NCI-H524 (cell line): ENCODE results near the gene KRT6C.
A peak's percentile ranks its signal among the peaks of the same experiment; 100 is the strongest.
"Not testable (repeated sequence)": the region's sequence is repeated elsewhere in the genome, so short reads cannot be mapped to it uniquely, and the experiment has no call there.

Experiments
- DNase-seq, 2 experiments: peaks; one replicate each; lab custom pipeline; 2025; lab: John Stamatoyannopoulos, UW

Gene KRT6C

DNA sequence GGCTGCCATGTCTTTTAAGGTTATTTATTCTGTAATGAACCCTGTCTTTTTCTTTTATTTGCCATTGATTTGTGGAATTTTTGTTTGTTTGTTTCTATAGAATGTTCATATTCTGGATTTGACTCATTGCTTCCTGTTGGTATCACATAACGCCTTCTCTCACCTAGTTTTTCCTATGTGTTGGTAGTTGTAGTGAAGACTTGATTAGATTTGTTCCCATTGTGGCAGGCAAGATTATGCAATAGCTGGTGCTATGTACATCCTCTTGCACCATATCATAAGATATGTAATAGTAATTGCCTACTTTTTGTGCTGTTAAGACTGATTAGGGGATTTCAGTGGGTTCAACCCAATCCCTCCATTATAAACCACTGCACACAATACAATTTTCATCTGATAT, 17.8 kb downstream of the KRT6C start:
- DNase-seq: no peak

DNA sequence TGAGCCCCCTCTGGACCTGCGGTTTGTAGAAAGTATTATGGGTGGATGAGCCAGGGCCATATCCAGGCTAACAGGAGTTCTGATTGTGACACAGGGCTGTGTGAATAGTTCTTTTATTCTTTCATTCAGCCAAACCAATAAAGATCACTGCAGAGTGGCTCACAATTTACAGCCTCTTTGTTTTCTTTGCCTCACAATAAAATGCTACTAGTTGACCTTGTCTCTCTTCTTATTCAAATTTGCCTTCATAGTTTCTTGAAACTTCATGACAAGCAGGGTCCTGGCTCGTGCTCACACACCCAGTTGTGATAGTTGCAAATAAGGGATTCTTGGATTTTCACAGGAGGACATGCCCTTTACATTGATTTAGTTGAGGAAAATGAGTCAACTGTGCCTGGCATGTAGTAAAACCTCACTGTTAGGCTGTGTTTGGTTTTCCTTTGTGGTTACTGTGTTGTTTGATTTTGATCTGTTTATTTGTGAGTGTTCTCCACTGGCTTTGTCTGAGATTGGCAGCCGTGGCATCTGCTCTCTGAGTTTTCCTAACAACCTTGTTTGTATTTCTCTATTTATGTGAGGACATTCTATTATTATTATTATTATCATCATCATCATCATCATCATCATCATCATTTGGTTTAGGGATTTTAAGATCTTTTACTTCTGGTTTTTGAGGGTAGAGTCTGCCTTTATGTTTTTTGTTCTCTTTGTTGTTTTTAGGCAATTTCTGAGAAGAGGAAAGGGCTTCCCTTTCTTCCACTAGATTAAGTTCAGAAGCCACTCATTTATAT, 19.0 kb downstream of the KRT6C start:
- DNase-seq: no peak

DNA sequence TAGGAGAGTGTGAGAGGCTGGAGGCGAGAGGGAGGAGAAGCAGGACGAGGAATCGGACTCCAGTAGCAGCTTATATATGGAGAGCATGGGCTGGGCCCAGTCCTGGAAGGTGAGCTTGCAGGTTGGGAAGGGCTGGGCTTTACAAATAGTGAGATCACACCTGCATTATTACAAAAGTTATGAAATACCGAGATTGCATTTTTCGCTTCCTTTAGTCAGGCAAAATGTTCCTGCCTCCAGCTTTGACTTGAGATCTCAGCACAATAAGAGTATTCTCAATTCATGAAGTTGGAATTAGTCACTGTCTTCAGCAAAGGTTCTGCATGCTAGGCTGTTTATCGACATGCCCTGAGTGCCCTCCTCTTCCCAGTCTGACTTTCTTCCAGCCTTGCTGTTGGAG, 21.5 kb downstream of the KRT6C start, which contains the start of gene KRT6B:
KRT6B (minus strand) TSS at position 46 of the 400 bp plus-strand sequence. CDS start 68 bp downstream, outside the sequence.
- DNase-seq: no peak

DNA sequence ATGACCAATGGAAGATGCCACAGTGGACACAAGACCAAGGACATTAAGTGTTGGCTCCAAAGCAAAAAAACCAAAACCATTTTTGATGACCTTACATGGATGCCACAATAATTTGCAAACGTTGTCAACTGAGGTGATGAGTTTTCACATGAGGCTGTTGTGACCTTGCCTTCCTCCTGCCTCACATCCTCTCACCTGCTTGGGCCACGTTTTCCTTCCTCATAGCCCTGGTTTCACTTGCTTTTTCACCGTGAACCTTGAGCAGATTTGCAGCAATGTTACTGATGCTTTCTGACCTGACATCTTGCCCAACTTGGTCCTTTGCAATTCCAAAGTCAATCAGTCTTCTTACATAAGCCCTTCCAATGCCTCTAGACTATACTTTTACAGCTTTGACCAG, 25.4 kb downstream of the KRT6C start:
- DNase-seq: no peak

DNA sequence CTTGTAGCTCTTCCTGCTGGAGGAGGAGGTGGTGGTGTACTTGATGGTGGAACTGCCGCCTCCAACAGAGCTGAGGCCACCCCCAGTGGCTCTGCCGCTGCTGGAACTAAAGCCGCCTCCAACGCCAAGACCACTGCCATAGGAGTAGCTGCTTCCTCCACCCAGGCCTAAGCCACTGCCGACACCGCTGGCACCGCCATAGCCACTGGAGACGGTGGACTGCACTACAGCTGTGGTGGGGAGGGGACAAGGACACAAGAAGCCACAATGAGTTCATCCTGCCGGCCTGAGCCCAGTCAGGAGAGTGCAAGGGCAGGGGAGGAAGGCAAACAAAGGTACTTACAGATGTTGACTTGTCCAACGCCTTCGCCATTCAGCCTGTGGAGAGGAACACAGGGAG, 26.4 kb downstream of the KRT6C start:
- DNase-seq: not testable (repeated sequence)

DNA sequence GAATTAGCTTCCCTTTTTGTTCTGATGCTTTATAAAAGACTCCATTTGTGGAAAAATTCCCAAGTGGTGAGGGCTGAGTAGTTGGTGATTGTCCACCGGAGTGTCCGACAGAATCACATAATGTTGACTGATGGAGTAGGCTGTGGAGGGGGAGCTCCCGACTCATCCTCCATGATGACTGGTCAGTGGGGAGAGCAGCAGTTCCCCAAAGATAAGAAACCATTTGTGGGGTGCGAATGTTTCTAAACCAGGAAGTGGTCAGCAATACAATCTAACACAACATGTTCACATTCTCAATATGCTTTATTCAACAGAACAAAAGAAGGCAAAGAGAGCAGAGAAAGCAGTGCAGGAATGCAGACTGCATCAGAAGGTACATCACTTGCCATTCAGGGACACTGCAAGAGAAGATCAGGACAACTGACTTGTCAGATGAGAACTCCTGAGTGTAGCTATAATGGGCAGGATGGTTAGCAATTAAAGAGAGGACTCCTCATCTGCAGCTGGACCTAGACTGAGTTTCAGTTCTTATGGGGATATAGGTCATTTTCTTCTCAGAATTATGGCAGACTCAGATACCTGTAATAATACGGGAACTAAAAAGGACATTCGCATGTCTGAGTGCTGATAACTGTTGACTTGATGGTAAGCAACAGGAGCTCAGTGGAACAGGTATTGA, 27.1 kb downstream of the KRT6C start:
- no peak for DNase-seq

DNA sequence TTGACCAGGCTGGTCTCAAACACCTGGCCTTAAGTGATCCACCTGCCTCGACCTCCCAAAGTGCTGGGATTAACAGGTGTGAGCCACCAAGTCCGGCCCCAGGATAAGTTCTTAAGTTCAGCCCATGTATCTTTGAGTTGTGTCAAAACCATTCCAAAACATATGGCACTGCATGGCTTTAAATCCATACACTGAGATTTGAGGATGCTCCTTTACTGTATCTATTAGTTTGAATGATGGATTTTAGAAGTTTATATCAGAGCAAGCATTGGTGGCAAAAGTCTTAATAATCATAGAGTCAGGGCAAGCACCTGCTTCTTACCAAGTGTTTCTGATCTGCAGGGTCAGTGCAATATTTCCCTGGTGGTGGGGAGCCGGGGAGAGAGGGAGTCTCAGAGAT, 27.7 kb downstream of the KRT6C start:
- DNase-seq: no peak

DNA sequence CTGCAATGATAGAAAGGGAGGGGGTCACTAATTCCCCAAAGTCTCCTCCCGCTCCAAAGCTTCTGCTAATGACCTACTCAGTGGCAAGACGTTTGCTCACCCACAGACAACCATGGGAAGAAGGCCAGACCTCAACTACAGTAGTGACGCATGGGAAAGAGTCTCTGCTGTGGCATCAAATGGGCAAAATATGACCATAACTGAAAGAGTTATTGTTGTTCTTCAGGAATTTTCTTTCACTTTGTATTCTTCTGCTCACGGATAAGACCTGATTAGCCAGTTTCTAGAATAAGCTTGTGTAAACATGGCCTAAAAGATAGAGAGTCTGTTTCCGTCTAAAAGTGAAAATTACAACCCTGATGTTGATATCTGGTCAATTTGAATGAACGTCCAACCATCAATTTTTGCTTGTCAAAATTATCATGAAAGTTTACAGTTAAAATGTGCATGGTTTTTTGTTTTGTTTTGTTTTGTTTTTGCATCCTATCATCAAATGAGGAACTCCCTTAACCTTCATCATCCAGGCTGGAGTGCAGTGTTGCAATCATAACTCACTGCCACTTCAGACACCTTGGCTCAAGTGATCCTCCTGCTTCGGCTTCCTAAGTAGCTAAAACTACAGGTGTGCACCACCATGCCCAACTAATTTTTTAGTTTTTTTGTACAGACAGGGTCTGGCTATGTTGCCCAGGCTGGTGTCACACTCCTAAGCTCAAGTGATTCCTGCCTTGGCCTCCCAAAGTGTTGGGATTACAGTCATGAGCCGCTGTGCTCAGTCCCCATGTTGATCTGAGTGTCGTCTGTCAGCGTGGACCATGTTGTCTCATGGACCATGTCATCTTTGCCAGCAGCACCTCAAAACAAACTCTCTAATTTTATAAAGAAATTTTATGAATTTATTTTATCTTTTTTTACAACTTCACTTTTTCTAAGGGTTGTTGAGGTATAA, 28.7 kb downstream of the KRT6C start:
- no peak for DNase-seq

DNA sequence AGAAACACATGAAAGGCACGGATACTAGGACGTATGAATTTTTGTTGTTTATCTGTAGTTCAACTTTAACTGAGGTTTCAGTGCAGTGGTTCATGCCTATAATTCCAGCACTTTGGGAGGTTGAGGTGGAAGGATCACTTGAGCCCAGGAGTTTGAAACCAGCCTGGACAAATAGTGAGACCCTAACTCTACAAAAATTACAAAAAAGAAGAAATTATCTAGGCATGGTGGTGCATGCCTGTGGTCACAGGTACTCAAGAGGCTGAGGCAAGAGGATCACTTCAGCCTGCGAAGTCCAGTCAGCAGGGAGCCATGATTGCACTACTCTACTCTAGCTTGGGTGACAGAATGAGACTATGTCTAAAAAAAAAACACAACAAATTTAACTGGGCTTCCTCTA, 29.6 kb downstream of the KRT6C start:
- no peak for DNase-seq

DNA sequence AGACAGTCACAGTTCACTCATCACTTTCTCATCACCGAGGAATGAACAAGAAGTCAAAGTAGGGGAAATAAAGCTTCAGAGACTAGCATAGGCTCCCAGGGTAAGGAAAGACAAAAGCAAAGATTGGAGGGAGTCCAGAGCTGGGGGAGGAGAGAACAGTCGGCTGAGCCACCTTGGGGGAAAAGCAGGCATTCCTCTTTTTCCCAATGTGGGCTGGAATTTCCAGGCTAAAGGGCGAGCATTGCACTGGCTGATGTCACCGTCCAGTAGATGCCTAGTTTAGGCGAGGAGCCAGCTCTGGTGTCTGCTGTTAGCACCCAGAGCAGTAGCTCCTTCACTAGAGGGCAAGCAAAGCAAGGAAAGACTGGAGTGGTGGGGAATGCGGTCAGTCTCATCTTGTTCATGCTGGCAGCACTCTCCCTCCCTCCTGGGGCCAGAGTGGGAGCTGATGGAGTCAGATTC, 31.0 kb downstream of the KRT6C start:
- no peak for DNase-seq

DNA sequence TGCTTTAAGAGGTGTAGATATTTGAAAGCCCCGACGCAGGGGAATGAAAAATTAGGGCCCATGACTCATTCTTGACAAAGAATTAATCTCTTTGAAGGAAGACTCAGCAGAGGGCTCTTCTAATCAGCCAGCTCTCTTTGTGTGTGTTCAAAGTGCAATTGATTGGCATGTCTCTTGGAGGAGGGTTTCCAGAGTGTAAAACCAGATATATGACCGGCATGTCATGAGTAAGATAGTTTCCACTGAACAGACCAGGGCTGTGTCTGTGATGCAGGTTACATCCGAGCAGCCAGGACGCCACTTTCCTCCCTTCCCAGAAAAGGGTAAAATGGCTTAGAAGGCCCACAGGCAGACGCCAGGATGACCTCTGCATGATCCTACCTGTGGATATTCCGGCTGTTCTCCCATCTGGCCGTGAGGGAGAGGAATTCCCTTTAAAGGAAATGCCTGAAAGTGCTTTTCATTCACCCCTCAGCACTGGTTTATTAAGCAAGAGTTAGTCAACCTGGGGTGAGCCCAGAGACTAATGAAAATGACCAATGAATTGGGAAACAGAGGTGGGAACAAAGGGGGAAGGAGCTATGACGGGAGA, 32.2 kb downstream of the KRT6C start:
- peak; percentile 20 to 47 for DNase-seq

DNA sequence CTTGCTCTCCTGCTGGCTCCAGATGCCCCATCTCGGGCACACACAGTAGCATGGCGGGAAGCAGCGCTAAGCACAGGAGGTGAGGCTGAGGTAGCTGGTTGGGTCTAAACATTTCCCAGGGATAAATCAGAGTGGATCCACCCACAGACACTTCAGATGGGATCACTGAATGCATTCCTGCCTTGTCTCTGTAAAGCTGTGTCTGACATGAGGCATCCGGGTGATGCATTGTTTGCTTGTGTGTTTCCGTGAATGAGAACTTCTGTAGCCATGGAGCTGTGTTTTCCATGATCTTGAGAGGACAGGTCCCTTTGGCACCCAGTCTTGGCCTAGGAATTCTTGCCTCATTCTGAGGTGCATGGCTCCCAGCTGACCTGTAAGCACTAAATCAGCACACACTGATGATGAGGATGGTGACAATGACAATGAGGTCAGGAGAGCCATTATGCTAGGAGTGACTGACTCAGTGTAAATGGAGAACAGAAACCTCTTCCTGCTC, 32.7 kb downstream of the KRT6C start:
- DNase-seq: peak in 1 of 2 experiments; percentile 24

DNA sequence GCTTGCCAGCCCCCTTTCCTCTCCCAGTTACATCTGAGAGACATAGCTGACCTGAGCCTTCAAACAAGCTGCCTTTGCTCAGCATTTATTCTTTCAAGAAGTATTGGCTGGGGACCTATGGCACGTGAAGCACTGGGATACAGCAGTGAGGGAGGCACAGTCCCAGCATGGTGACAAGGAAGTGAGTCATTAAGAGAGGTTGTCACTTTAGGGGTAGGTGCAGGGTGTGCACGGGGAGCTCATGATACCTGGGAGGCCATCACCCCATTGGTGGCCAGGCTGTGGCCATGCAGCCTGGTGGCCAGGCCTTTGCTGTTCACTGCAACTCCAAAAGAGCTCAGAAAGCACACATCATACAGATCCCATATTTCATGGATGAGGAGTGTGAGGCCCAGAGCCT, 33.8 kb downstream of the KRT6C start:
- DNase-seq: no peak

DNA sequence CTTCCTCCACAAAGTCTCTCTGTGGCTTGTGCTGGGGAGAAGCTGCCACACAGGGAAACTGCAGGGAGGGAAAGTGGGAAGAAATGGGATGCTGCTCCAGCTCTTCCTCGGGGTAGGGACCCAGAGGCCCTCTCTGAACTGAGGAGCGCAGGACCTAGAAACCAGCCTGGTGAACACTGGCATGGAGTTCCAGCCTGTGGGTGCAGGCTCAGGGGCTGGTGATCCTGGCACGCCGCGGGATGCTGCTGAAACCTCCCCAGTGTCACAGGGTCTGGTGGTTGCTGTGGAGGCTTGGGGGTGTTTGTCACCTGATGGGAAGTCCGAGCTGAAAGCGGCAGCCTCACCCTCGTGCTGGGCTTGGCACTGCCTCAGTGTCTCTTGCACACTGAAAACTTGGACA, 34.2 kb downstream of the KRT6C start:
- no peak for DNase-seq

DNA sequence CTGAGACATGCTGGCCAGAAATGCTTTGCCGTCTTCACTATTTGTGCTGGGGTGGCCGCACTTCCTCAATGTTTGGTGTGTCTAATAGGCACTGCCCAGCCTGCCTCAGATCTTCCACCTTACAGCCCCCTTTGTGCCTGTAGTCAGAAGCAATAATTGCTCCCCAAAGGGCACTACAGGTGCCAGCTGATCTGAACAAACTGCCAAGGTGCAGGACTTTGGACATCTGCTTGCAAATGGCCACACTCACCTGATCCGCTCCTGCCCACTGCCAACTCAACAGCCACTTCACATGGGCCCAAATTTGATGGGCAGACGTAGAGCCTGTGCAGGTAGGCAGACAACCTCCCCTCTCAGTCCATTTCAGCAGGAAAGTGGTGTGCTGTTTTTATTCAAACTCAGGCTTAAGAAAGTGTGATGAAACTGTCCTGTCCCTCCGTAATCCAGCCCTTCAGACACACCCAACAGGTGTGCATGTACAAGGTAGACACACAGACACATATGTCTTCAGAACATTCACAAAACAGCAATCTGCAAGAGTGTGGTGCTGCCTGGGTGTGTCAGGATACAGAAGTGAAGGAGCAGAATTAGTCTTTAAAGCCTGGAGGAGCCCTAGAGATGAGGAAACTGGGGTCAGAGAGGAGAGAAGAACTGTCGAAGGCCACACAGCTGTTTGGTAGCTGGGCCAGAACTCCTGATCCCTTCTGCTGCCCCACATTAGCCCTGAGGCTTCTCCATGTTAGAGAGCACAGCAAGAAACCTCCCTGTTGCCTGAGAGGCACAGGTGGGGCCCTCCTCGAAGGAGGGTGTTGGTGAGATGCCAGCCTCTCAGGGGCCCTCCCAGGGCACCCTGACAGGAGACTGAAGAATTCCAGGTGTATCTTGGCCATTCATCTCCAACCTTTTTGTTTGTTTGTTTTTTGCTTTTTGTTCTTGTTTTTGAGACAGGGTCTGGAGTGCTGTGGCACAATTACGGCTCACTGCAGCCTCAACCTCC, 35.0 kb downstream of the KRT6C start:
- DNase-seq: no peak

DNA sequence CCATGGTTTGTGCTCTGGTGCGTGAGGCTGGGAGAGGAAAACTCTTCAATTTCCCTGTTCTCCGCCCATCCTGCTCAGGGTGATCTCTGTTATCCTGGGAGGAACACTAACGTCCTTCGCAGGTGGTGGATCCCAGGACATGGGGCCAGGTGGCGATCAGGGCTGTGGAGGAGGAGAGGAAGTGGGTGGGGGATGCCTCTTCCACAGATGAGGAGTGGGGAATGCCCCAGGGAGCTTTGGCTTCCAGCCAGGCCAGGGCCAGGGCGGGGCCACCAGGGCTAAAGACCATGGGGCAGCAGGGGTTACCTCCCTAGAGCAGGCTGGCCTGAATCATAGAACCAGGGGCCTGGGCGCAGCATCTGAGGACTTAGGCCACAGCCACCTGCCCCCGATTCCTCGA, 36.1 kb downstream of the KRT6C start:
- DNase-seq: no peak

DNA sequence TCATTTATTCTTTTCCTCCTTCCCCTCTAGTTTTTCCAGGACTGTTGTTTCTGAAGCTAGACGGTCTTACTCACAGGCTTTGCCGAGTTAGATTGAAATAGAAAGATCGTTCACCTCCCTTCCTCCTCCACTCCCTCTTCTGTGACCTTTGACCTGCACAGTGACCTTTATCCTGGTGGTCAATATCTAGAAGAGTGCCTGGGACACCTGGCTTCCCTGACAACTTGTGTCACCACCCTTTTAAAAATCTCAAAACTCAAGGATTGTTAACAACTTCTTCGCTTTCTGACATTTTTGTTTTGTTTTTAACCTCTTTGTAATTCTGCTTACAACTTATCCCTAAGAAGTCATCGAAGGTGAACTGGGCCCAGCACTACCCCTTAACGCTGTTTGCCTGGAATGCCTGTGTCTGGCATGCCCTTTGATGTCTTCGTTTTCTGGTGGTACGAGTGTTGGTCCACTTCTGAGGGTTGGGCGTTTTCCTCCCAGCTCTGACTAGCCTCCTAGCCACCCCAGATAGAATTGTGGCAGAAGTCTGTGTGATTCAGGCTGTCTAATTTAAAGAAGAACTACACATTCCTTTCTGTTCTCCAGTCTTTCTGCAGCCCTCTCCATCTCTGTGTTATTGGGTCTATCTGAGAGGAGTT, 36.7 kb downstream of the KRT6C start:
- no peak for DNase-seq

DNA sequence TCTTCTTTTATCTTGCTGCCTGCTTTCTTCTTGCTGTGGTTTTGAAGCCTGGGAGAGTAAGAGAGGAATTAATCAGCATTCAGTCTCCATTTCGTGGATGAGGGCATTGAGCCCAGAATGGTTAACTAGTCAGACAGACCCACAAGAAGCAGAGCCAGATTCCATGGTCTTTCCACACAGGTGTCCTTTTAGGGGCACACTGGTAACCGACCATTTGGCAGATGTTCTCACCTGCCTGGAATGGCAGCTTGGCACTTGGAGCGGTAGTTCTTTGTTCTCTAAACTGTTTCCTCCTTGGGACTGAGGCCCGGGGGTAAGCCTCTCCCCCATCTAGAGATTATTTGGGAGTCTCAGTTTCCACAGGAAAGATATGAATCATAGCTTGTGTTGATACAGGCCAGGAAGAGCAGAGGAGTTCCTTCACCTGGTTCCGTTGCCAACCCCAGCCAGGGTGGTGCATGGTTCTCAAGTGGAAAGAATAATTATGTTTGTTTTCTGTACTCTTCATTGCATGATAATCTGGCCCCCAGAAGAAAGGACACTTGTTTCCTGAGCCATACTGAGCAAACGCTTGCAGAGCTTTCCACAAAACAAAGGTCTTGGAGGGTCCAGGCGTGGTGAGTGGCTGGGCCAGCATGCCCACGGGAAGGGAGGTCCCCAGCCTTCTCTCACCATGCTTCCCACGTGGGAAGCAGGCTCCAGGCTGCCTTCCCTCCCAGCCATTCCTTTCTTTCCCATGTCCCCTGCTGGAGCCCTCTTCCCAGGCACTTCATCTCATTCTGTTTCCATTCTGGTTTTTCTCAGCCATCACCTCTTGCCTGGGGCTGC, 37.4 kb downstream of the KRT6C start:
- DNase-seq: no peak

DNA sequence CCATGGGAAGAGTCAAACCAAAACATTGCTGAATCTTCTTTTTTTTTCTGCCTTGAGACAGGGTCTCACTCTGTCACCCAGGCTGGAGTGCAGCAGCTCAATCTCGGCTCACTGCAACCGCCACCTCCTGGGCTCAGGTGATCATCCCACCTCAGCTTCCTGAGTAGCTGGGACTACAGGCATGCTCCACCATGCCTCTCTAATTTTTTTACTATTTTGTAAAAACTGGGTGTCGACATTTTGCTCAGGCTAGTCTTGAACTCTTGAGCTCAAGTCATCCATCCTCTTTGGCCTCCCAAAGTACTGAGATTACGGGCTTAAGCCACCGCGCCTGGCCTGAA, 38.0 kb downstream of the KRT6C start:
- no peak for DNase-seq
